ENCODE results near the gene ADARB1.

Gene ADARB1

DNA sequence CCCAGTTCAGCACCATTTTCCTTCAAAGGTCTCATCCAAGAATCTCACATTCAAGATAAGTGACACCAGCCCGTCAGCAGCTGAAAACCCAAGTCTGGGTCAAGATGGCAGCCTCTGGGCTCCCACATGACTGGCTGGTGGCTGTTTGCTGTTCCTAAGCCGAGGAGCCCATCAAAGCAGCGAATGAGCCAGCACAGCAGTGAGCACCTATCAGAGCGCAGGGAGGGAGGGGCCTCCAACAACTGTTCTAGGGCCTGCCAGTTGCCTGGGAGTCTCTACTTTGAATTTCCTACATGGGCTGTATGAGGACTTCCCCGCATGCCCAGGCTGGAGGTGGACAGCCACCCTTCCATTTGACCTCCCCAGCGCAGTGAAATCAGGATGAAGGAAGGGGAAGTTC, 102.7 kb downstream of the ADARB1 start:
- TF ChIP-seq YY1 (IDR thresholded peaks at IDR 0.05; ENCODE audit: insufficient read depth, insufficient read length), result no peak
- no peak for TF ChIP-seq SUZ12 (IDR thresholded peaks at IDR 0.05; ENCODE audit: extremely low read depth, insufficient read depth, insufficient read length)
- no peak for TF ChIP-seq ZNF274 (IDR thresholded peaks at IDR 0.05; ENCODE audit: low read depth, low read length)
- no peaks in the 10 kb centered on the region for H3K27me3 ChIP-seq (ENCODE audit: insufficient read depth, insufficient read length)
- DNase-seq (ENCODE audit: low read depth, low spot score), result no peak

DNA sequence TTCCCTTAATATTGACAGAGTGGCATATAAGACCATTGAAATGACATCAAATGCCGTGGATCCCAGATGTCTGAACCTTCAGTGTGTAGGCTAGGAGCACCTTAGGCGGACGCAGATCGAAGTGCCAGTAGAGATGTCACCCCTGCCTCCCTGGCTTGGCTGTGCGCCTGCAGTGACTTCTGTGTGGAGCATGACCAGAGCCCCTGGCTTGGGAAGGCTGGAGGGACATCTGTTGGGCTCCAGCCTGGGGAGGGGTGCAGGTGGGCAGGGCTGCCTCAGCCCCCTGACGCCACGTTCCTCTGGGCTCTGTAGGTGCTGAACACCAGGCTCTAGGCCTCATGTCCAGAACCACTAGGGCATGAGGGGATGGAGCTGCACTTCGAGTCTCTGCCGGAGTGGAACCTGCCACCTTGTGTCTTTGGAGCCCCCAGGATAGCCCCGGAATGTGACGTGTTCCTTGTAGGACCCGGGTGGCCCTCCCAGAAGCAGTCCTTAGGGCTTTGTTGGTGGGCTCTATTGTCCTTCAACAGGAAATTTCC, 103.8 kb downstream of the ADARB1 start:
- Histone ChIP-seq H3K27me3 (ENCODE audit: insufficient read depth, insufficient read length) (no peaks in the 10 kb centered on the region), H3K36me3 (ENCODE audit: insufficient read depth, insufficient read length, low read length) (peaks cover 54% of the 10 kb centered on the region), H3K4me3 (ENCODE audit: insufficient read length, low read depth) (no peak overlapping the region), H3K9me3 (ENCODE audit: insufficient read depth, low read length) (no peaks in the 10 kb centered on the region), H3K9ac (ENCODE audit: insufficient read length, low read depth) (no peak overlapping the region), H3K4me1 (ENCODE audit: insufficient read depth, insufficient read length) (no peaks in the 10 kb centered on the region)
- DNase-seq (ENCODE audit: low read depth, low spot score), result no peak
- TF ChIP-seq YY1 (IDR thresholded peaks at IDR 0.05; ENCODE audit: insufficient read depth, insufficient read length), result no peak
- TF ChIP-seq SUZ12 (IDR thresholded peaks at IDR 0.05; ENCODE audit: extremely low read depth, insufficient read depth, insufficient read length), result no peak
- TF ChIP-seq ZNF274 (IDR thresholded peaks at IDR 0.05; ENCODE audit: low read depth, low read length), result no peak

More for the DNA sequence above, 102.7 kb downstream of the ADARB1 start:
- Histone ChIP-seq H3K36me3 (ENCODE audit: insufficient read depth, insufficient read length, low read length) (peaks cover 60% of the 10 kb centered on the region), H3K9ac (ENCODE audit: insufficient read length, low read depth) (no peak overlapping the region), H3K4me1 (ENCODE audit: insufficient read depth, insufficient read length) (no peaks in the 10 kb centered on the region), H3K4me3 (ENCODE audit: insufficient read length, low read depth) (no peak overlapping the region), H3K9me3 (ENCODE audit: insufficient read depth, low read length) (no peaks in the 10 kb centered on the region)

DNA sequence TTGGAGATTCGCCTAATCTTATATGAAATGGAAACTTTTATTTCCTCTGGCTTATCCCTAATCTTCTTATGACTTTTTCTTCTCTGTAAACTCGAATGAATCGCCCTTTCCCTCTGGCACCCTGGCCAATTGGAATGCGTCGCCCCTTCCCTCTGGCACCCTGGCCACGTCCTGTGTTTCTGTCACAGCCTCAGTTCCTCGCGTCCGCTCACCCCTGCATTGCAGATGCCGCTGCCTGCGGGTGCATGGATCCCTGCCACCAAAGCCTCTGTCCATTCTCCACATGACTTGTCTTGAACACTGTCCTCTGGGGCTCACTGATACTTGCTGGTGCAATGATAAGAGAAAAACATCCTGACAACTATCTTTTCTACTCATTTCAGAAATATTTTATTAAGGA, 104.6 kb downstream of the ADARB1 start:
- no peak for DNase-seq (ENCODE audit: low read depth, low spot score)

DNA sequence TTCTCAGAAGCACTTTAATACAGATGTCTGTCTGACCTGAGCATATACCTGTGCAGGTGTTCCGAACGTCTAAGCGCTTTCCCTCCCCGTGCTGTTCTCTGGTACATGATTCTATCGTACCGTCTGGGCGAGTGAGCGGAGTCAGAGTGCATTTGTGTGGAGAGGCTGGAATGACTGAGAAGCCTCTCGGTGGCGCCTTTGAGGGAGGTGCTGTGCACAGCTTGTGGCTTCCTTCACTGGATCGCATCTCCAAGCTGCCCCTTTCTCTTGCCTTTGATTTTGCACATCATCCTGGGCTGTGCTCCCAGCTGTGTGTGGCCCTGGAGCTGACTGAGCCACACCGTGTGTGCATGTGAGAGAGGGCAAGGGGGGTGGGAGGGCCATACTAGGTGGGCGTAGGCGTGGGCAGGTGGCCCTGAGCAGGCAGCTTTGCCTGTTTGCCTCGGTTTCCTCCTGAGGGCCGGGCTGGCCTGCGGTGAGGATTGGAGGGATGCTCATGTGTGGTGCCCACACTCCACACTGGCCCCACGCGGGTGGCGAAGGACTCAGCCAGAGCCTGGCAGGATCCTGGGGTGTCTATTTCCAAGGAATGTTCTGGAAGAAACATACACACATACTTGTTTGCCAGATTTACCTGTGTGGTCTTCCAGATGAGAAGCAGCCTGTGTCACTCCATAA, 105.3 kb downstream of the ADARB1 start:
- Histone ChIP-seq H3K4me3 (ENCODE audit: insufficient read length, low read depth) (no peak overlapping the region), H3K9ac (ENCODE audit: insufficient read length, low read depth) (no peak overlapping the region), H3K9me3 (ENCODE audit: insufficient read depth, low read length) (no peaks in the 10 kb centered on the region), H3K4me1 (ENCODE audit: insufficient read depth, insufficient read length) (no peaks in the 10 kb centered on the region), H3K36me3 (ENCODE audit: insufficient read depth, insufficient read length, low read length) (peaks cover 60% of the 10 kb centered on the region), H3K27me3 (ENCODE audit: insufficient read depth, insufficient read length) (no peaks in the 10 kb centered on the region)
- no peak for DNase-seq (ENCODE audit: low read depth, low spot score)
- TF ChIP-seq SUZ12 (IDR thresholded peaks at IDR 0.05; ENCODE audit: extremely low read depth, insufficient read depth, insufficient read length) (no peak), YY1 (IDR thresholded peaks at IDR 0.05; ENCODE audit: insufficient read depth, insufficient read length) (no peak), ZNF274 (IDR thresholded peaks at IDR 0.05; ENCODE audit: low read depth, low read length) (no peak)

More for the DNA sequence above, 104.6 kb downstream of the ADARB1 start:
- TF ChIP-seq SUZ12 (IDR thresholded peaks at IDR 0.05; ENCODE audit: extremely low read depth, insufficient read depth, insufficient read length), result no peak
- no peak for TF ChIP-seq ZNF274 (IDR thresholded peaks at IDR 0.05; ENCODE audit: low read depth, low read length)
- TF ChIP-seq YY1 (IDR thresholded peaks at IDR 0.05; ENCODE audit: insufficient read depth, insufficient read length), result no peak
- H3K9me3 ChIP-seq (ENCODE audit: insufficient read depth, low read length), result no peaks in the 10 kb centered on the region
- H3K4me1 ChIP-seq (ENCODE audit: insufficient read depth, insufficient read length), result no peaks in the 10 kb centered on the region
- H3K36me3 ChIP-seq (ENCODE audit: insufficient read depth, insufficient read length, low read length), result peaks cover 58% of the 10 kb centered on the region
- H3K27me3 ChIP-seq (ENCODE audit: insufficient read depth, insufficient read length), result no peaks in the 10 kb centered on the region
- no peak overlapping the region for H3K9ac ChIP-seq (ENCODE audit: insufficient read length, low read depth)
- H3K4me3 ChIP-seq (ENCODE audit: insufficient read length, low read depth), result no peak overlapping the region

DNA sequence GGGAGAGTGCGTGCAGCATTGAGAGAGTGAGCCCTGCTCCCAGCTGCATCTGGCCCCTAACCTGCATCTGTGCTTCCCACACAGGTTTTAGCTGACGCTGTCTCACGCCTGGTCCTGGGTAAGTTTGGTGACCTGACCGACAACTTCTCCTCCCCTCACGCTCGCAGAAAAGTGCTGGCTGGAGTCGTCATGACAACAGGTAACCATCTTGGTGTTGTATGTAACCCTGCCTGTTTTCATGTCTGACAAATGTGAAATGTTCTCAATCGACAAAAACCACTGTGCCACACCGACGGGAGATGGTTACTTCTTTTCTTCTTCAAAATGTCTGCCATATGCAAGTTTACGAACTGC, 105.8 kb downstream of the ADARB1 start:
- no peak for TF ChIP-seq ZNF274 (IDR thresholded peaks at IDR 0.05; ENCODE audit: low read depth, low read length)
- TF ChIP-seq SUZ12 (IDR thresholded peaks at IDR 0.05; ENCODE audit: extremely low read depth, insufficient read depth, insufficient read length), result no peak
- TF ChIP-seq YY1 (IDR thresholded peaks at IDR 0.05; ENCODE audit: insufficient read depth, insufficient read length), result no peak
- no peaks in the 10 kb centered on the region for H3K4me1 ChIP-seq (ENCODE audit: insufficient read depth, insufficient read length)
- no peaks in the 10 kb centered on the region for H3K27me3 ChIP-seq (ENCODE audit: insufficient read depth, insufficient read length)
- H3K4me3 ChIP-seq (ENCODE audit: insufficient read length, low read depth), result no peak overlapping the region
- no peak overlapping the region for H3K9ac ChIP-seq (ENCODE audit: insufficient read length, low read depth)
- H3K9me3 ChIP-seq (ENCODE audit: insufficient read depth, low read length), result no peaks in the 10 kb centered on the region
- peaks cover 65% of the 10 kb centered on the region for H3K36me3 ChIP-seq (ENCODE audit: insufficient read depth, insufficient read length, low read length)
- DNase-seq (ENCODE audit: low read depth, low spot score), result no peak

DNA sequence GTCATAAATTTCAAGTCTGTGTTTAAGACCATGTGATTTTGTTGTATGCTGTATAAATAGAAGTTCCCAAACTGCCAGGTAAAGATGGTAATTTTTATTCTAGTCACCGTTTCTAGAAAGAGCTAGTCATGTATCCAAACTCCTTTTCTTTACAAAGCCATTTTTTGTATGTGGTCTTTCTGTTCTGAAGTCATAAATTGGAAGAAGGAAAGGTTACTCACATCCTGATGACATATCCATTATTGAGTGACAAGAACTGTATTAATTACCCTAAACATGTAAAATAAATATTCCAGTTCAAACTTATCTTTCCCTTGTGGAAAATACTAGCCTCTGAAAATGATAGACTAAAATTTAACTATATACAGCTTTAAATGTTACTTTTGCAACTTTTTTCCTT, 108.6 kb downstream of the ADARB1 start:
- Histone ChIP-seq H3K27me3 (ENCODE audit: insufficient read depth, insufficient read length) (no peaks in the 10 kb centered on the region), H3K36me3 (ENCODE audit: insufficient read depth, insufficient read length, low read length) (peaks cover 56% of the 10 kb centered on the region), H3K4me3 (ENCODE audit: insufficient read length, low read depth) (no peak overlapping the region), H3K9ac (ENCODE audit: insufficient read length, low read depth) (no peak overlapping the region), H3K4me1 (ENCODE audit: insufficient read depth, insufficient read length) (no peaks in the 10 kb centered on the region), H3K9me3 (ENCODE audit: insufficient read depth, low read length) (peaks cover 18% of the 10 kb centered on the region)
- TF ChIP-seq ZNF274 (IDR thresholded peaks at IDR 0.05; ENCODE audit: low read depth, low read length) (no peak), SUZ12 (IDR thresholded peaks at IDR 0.05; ENCODE audit: extremely low read depth, insufficient read depth, insufficient read length) (no peak), YY1 (IDR thresholded peaks at IDR 0.05; ENCODE audit: insufficient read depth, insufficient read length) (no peak)
- DNase-seq (ENCODE audit: low read depth, low spot score), result no peak

DNA sequence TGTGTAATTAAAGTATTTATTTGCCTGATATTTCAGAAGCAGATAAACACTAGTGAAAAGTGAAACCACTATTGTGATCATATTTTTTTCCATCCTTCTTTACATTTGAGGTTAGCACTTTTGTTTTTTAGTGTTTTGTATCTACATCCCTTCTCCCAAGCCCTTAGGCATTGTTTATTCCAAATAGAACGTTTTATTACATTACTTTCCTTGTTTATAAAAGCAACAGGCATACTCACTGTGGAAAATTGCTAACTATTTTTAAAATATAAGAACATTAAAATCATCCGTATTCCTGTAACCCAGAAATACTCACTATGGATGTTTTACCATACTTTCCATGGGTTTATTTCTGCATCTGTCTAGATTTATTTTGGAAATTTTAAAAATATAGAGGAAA, 109.5 kb downstream of the ADARB1 start:
- no peaks in the 10 kb centered on the region for H3K4me1 ChIP-seq (ENCODE audit: insufficient read depth, insufficient read length)
- H3K36me3 ChIP-seq (ENCODE audit: insufficient read depth, insufficient read length, low read length), result peaks cover 47% of the 10 kb centered on the region
- no peaks in the 10 kb centered on the region for H3K27me3 ChIP-seq (ENCODE audit: insufficient read depth, insufficient read length)
- peaks cover 27% of the 10 kb centered on the region for H3K9me3 ChIP-seq (ENCODE audit: insufficient read depth, low read length)
- no peak for DNase-seq (ENCODE audit: low read depth, low spot score)
- H3K4me3 ChIP-seq (ENCODE audit: insufficient read length, low read depth), result no peak overlapping the region
- no peak overlapping the region for H3K9ac ChIP-seq (ENCODE audit: insufficient read length, low read depth)
- TF ChIP-seq YY1 (IDR thresholded peaks at IDR 0.05; ENCODE audit: insufficient read depth, insufficient read length) (no peak), ZNF274 (IDR thresholded peaks at IDR 0.05; ENCODE audit: low read depth, low read length) (no peak), SUZ12 (IDR thresholded peaks at IDR 0.05; ENCODE audit: extremely low read depth, insufficient read depth, insufficient read length) (no peak)

Measured in NT2/D1 (cell line).